DMS153 (cell line): Measurements from ENCODE around the gene HDAC10.
A peak's percentile ranks its signal among the peaks of the same experiment; 100 is the strongest.

ENCODE experiments used
- DNase-seq: peaks from one replicate; lab custom pipeline; 2025; lab: John Stamatoyannopoulos, UW

The HDAC10 gene, protein sequence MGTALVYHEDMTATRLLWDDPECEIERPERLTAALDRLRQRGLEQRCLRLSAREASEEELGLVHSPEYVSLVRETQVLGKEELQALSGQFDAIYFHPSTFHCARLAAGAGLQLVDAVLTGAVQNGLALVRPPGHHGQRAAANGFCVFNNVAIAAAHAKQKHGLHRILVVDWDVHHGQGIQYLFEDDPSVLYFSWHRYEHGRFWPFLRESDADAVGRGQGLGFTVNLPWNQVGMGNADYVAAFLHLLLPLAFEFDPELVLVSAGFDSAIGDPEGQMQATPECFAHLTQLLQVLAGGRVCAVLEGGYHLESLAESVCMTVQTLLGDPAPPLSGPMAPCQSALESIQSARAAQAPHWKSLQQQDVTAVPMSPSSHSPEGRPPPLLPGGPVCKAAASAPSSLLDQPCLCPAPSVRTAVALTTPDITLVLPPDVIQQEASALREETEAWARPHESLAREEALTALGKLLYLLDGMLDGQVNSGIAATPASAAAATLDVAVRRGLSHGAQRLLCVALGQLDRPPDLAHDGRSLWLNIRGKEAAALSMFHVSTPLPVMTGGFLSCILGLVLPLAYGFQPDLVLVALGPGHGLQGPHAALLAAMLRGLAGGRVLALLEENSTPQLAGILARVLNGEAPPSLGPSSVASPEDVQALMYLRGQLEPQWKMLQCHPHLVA

DNA sequence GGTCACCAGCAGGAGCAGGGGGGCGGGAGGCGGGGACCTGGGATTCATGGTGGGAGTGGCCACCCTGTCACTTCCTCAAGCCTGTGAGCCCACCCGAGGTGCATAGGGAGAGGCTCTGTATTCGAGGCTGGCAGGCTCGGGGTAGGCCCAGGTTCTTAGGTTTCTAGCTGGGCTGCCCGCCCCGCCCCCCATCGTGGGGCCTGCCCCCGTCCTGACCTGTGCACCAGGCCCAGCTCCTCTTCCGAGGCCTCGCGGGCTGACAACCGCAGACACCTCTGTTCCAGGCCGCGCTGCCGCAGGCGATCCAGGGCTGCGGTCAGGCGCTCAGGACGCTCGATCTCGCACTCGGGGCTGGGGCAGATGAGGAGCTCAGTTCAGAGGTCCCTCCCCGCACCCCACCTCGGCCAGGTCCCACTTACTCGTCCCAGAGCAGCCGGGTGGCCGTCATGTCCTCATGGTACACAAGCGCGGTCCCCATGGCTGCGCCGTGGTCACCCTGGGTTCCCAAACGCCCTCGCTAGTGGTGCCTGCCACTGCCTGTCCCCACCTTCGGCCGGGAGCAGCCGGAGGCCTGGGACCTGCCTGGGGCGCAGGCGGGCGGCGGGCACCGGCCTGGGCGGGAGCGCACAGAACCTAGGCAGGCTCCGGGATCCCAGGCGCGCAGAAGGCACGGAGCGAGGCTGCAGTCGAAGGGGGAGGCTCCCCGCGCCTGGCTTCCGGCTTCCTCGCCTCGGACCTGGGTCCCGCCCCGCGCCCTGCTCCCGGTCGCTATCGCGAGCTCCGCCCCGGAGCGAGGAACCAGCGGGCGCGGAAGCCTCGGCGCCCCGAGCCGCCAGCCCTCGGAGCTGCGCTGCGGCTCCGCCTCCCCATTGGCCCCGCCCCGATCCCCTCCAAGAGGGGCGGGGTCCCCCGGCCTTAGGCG is at the start of gene HDAC10:
TSS of gene HDAC10 (minus strand) at position 711 of the 922 bp plus-strand sequence. CDS start at position 478, 233 bp downstream.
- DNase-seq: peak; percentile 57

- no peak for DNase-seq
Measured at GRCh38 chr22:50300620-50301257, 49.7 kb upstream of the HDAC10 start.

DNA sequence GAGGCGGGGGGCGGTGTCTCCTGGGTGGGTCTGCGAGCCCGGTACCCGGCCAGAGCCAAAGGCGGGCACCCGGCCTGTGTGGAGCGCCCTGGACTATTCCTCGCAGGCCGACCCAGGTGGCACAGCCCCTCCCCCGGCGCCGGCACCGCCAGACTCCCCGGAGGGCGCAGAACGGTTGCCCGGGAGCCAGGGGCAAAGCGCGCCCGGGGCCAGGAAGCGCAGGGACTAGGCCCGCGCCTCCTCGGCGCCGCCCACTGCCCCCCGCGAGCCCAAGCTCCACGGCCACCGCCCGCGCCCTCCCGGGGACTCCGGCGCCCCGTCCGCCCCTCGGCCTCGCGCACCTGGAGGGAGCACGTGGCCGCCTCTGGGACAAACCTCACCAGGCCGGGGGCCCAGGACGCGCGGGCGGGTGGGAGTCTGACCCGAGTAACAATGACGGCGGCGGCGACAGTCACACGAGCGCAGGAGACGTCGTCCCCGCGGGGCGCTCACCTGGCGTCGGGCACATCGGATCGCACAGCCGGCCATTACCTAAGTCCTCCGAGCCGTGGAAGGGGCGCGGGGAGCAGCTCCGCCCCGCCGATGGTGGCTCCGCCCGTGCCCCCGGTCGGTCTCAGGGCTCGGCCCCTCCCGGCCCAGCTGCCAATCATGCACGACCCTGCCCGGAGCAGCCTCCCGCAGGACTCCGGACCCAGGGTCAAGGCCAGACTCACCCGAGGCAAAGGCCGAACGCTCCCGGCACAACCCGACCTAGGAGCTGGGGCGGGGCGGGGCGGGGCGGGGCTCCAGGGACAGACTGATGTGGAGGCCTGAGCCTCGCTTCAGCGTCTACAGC is 48.9 kb upstream of the HDAC10 start:
- no peak for DNase-seq

GRCh38 chr22:50298937-50299784 is 48.1 kb upstream of the HDAC10 start:
- DNase-seq: no peak

- DNase-seq: no peak
Measured at GRCh38 chr22:50298266-50298637, 47.2 kb upstream of the HDAC10 start.

DNA sequence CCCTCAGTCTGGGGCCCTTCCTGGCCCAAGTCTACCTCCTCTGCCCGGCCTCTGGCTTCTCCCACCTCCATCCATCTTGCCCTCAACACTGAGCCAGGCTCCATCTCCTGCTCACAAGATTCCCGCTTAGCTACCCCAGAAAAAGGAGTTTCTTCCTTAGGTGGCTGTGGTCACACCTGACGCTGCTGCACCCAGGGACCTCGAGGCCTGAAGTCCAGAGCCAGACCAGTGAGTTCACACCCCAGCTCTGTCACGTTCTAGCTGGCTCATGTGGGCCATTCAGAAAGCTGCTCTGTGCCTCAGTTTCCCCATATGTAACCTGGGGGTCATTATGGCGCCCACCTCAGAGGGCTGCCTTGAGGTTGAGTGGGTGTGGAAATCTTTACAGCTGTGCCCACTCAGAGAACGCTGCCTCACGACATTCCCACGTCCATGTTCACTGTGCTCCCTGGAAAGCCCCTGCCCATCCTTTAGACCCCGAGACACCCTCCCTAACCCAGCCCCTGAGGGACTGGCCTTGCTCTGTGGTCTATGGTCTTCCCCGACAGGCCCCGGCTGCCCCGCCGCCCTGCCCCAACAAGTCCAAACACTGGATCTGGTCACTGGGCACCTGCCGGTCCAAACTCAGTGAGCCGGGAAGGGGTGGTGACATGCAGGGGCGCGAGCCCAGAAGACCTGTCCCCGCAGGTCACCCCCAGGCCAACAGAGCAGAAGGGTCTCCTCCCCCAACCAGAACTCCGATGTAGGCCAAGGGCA is 46.6 kb upstream of the HDAC10 start:
- no peak for DNase-seq

- no peak for DNase-seq
Measured at GRCh38 chr22:50296658-50297490, 45.8 kb upstream of the HDAC10 start.

- DNase-seq: no peak
Measured at GRCh38 chr22:50294319-50294656, 43.2 kb upstream of the HDAC10 start.

- peak; percentile 49 for DNase-seq
Measured at GRCh38 chr22:50293441-50294318, 42.6 kb upstream of the HDAC10 start.

- no peak for DNase-seq
Measured at GRCh38 chr22:50292643-50293440, 41.8 kb upstream of the HDAC10 start.

- DNase-seq: no peak
Measured at GRCh38 chr22:50289942-50290630, 39.0 kb upstream of the HDAC10 start.

GRCh38 chr22:50289151-50289941 is 38.3 kb upstream of the HDAC10 start:
- DNase-seq: no peak

DNA sequence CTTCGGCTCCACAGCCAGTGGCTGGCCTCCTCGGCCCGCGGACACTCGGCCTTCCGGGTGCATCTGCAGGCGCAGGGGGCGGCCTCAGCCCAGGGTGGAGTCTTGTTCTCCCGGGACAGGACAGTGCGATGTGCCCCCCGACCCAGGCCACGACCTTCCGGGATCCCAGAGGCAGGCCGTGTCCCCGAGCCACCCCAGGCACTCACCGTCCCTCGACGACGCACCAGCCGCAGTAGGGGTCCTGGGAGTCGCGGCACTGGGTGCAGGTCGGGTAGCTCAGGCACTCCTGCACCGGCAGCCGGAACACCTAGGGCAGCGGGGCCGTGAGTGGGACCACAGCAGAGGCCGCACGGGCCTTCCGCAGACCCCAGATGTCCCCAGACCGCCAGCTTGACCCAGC is 36.7 kb upstream of the HDAC10 start:
- DNase-seq: no peak

DNA sequence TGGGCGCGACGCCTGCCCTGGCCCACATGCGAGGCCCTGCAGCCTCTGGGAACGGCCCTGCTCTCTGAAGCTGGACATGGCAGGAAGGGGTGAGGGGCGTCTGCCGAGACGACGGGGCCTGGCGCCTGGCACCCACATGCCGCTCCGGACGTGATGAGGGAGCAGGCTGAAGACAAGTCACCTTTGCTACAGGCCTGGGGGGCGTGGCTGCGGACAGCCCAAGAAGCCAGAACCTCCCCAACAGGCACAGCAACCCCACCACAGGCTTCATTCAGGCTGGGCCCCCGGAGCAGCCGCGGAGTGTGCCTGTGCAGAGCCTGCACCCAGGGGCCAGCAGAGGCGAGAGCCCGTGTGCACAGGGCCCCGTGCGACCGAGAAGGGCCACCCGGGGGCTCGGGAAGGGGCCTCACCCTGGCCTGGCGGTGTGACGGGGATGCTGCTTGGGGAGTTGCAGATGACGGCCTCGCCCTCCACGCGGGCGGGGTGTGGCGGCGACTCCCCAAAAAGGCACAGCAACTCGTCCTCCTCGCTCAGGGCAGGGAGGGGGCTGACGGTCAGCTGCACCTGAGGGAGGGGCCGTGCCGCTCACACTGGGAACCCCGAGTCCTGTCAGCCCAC is 35.7 kb upstream of the HDAC10 start:
- DNase-seq: no peak

GRCh38 chr22:50286275-50286674 is 35.2 kb upstream of the HDAC10 start:
- no peak for DNase-seq
